Lower leg skin (tissue), 3 donors: ENCODE data around the gene RMDN3.

Experiments
- POLR2A ChIP-seq, 2 donors: fragments of 450-650 bp; IDR thresholded peaks; one replicate each; pipeline ENCODE4 v1.6.1; 2016 to 2017; ENCODE audit warnings: antibody characterized with exemption in 2 of 2, mild to moderate bottlenecking in 1 of 2, moderate library complexity in 1 of 2
- TF ChIP-seq, protein P1 (sequence below), 3 donors: fragments of 450-650 bp; IDR thresholded peaks; one replicate each; pipeline ENCODE4 v1.5.1; 2016; ENCODE audit warnings: antibody characterized with exemption in 3 of 3, mild to moderate bottlenecking in 3 of 3, moderate library complexity in 2 of 3

DNA sequence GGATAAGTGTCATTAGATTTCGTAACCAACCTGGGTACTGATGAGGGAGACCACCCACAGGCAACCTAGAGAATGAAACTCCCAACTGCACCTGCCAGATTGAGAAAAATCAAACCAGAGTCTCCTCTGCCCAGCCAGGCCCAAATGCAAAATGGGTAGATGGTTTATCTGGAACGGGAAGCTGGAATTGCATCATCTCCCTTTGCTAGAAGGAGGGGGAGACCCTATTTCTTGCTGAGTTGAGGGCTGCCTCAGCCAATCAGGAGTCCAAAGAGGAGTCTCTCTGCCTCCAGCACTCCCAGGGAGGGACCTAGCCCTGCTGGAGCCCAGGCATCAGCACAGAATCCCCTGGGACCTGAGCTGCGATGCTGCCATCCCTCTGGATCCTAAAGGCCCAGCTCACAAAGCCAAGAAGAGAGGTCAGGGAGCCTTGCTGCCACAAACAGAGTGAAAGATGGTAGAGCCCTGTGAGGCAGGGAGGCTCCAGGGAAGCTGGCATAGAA is 8.1 kb downstream of the RMDN3 start:
- TF ChIP-seq, protein P1, sequence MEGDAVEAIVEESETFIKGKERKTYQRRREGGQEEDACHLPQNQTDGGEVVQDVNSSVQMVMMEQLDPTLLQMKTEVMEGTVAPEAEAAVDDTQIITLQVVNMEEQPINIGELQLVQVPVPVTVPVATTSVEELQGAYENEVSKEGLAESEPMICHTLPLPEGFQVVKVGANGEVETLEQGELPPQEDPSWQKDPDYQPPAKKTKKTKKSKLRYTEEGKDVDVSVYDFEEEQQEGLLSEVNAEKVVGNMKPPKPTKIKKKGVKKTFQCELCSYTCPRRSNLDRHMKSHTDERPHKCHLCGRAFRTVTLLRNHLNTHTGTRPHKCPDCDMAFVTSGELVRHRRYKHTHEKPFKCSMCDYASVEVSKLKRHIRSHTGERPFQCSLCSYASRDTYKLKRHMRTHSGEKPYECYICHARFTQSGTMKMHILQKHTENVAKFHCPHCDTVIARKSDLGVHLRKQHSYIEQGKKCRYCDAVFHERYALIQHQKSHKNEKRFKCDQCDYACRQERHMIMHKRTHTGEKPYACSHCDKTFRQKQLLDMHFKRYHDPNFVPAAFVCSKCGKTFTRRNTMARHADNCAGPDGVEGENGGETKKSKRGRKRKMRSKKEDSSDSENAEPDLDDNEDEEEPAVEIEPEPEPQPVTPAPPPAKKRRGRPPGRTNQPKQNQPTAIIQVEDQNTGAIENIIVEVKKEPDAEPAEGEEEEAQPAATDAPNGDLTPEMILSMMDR (IDR thresholded peaks at IDR 0.05) = no peak
- TF ChIP-seq POLR2A (IDR thresholded peaks at IDR 0.05) = no peak
